Fibroblast of mammary gland (primary cell): Measurements from ENCODE around the gene VWC2L.

Experiments used
- DNase-seq: peaks from one replicate; pipeline ENCODE4 v3.0.0-alpha.2; 2010; ENCODE audit warnings: low read depth
- H3K4me3 ChIP-seq: 2 replicates; pipeline ENCODE4 v1.5.1; 2011; ENCODE audit warnings: low read depth, mild to moderate bottlenecking, low read length, moderate library complexity; ENCODE audit not compliant: control insufficient read depth
- TF ChIP-seq, protein P1 (sequence below): conservative IDR thresholded peaks from 2 replicates; pipeline ENCODE4 v1.5.1; 2011; ENCODE audit warnings: low read depth, low read length, inconsistent platforms; ENCODE audit not compliant: control insufficient read depth, insufficient read depth

Gene VWC2L

DNA sequence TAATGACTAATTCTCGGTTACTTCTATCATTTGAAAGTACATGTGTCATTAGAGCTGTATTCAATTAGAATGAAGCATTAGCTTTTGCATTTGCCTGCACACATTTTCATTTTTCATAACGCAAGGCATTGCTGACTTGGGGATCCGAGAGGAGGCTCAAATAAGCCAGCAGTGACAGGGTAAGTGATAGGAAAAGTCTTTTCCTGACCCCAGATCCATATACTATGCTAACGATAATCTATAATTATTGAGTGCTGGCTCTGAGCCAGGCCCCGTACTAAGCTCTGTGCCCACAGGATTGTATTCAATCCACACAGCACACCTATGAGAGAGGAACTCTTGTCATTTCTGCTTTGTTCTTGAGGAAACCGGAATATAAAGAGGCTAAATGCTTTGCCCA, 168.2 kb downstream of the VWC2L start:
- TF ChIP-seq, protein P1, sequence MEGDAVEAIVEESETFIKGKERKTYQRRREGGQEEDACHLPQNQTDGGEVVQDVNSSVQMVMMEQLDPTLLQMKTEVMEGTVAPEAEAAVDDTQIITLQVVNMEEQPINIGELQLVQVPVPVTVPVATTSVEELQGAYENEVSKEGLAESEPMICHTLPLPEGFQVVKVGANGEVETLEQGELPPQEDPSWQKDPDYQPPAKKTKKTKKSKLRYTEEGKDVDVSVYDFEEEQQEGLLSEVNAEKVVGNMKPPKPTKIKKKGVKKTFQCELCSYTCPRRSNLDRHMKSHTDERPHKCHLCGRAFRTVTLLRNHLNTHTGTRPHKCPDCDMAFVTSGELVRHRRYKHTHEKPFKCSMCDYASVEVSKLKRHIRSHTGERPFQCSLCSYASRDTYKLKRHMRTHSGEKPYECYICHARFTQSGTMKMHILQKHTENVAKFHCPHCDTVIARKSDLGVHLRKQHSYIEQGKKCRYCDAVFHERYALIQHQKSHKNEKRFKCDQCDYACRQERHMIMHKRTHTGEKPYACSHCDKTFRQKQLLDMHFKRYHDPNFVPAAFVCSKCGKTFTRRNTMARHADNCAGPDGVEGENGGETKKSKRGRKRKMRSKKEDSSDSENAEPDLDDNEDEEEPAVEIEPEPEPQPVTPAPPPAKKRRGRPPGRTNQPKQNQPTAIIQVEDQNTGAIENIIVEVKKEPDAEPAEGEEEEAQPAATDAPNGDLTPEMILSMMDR, result no peak
- no peak overlapping the region for H3K4me3 ChIP-seq
- no peak for DNase-seq

DNA sequence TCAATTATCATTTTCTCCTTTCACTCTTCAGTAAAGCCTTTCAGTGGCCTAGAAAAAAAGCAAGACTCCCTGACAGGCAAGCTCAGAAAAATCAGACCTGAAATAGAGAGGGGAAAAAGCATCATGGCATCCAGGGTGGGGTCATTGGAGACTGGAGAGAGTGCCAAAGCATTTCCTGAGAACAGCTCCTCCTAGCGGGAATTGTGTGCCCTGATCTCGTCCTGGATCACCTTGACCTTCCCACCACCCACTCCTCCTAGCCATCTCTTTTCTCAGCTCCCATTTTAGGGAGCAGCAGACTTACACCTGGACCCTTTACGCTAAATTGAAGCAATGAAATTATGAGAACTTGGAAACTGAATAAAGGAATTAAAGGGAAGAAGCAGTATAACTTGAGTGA, 176.6 kb downstream of the VWC2L start:
- TF ChIP-seq, protein P1, result peak; percentile 29
- H3K4me3 ChIP-seq, result no peak overlapping the region
- DNase-seq, result peak; percentile 2

GRCh38 chr2:214591366-214591765, 180.5 kb downstream of the VWC2L start:
- TF ChIP-seq, protein P1, result peak; percentile 1
- H3K4me3 ChIP-seq, result no peak overlapping the region
- DNase-seq, result no peak

DNA sequence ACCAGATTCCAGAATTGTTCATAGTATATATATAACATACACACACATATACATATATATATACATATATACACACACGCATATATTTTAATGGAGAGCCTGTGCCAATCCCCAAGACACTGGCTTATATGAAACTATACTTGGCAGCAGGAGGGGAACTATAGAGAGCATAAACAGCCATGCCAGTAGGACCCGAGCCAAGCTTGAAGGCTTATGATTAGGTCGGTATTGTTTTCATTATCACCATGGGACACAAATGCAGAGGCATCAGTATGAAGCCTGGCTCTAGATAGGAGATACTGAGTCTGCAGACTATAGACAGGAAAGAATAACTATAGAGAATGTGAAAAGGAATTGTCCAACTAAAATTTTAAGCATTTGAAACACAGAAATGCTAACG, 181.2 kb downstream of the VWC2L start:
- TF ChIP-seq, protein P1, result no peak
- DNase-seq, result no peak
- no peak overlapping the region for H3K4me3 ChIP-seq

DNA sequence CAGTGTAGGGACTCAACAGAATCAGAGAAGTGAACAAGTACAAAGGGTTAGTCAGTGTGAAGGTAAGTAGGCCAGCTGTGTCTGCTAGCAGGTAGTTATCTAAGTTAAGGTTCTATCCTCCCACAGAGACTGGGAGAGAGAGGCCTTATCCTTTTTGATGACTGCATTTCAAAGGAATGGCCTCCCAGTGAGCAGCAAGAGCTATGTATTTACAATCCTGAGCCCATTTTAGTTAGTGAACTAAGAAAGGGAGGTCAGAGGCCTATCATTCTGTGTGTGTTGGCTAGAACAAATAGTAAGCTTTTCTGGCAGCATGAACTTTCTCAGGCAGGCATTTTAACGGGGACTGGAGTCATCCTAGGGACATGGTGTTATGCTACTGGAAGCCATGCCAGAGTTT, 182.9 kb downstream of the VWC2L start:
- DNase-seq, result peak; percentile 23
- TF ChIP-seq, protein P1, result no peak
- H3K4me3 ChIP-seq, result no peak overlapping the region

- TF ChIP-seq, protein P1, result no peak
- no peak overlapping the region for H3K4me3 ChIP-seq
- DNase-seq, result no peak
These were observed 191.2 kb downstream of the VWC2L start for GRCh38 chr2:214601852-214602633.
